Choroid plexus epithelial cell (primary cell): Measurements from ENCODE around the gene NDUFAF4.

Experiments used
- DNase-seq: peaks from one replicate; pipeline ENCODE4 v3.0.0-alpha.2; 2010; ENCODE audit warnings: low read depth
- H3K4me3 ChIP-seq: 2 replicates; pipeline ENCODE4 v1.5.1; 2011; ENCODE audit warnings: low read depth, mild to moderate bottlenecking, control low read depth, low read length, moderate library complexity
- CTCF ChIP-seq: conservative IDR thresholded peaks from 2 replicates; pipeline ENCODE4 v1.5.1; 2011; ENCODE audit warnings: low read depth, mild to moderate bottlenecking, control low read depth, inconsistent platforms, low read length, moderate library complexity

Gene NDUFAF4

GRCh38 chr6:96841345-96841744 lies 56.3 kb downstream of the NDUFAF4 start:
- TF ChIP-seq CTCF = no peak

More at GRCh38 chr6:96841345-96841744, 56.3 kb downstream of the NDUFAF4 start:
- no peak overlapping the region for H3K4me3 ChIP-seq
- DNase-seq = peak; percentile 43
